Neural cell (in vitro differentiated cells): ENCODE measurements around the gene NSUN3. TPM values are rescaled to one million over a fixed set of nuclear protein-coding genes. Genes with fewer than 3 reads are reported as not detected.

Experiments used
- H2AFZ ChIP-seq: fragments of 200-600, 300-800 bp; sonication (generic), shearing (Covaris generic); 2 replicates; pipeline ENCODE4 v1.6.0; 2014; ENCODE audit warnings: low read depth, mild to moderate bottlenecking, antibody characterized with exemption, low read length, moderate library complexity
- H3F3A ChIP-seq: fragments of 200-600 bp; shearing (Covaris generic); 2 replicates; pipeline ENCODE4 v1.6.1; 2016; ENCODE audit warnings: mild to moderate bottlenecking, moderate library complexity, mixed read lengths, antibody characterized with exemption, low read length; ENCODE audit not compliant: insufficient read depth, poor library complexity, severe bottlenecking
- H3K27ac ChIP-seq: fragments of 200-600, 300-800 bp; sonication (generic), shearing (Covaris generic); 2 replicates; pipeline ENCODE4 v1.5.1; 2014; ENCODE audit warnings: mild to moderate bottlenecking, low read length, moderate library complexity
- H3K27me3 ChIP-seq: fragments of 300-800, 200-600 bp; sonication (generic), shearing (Covaris generic); 2 replicates; pipeline ENCODE4 v1.6.0; 2014; ENCODE audit warnings: mild to moderate bottlenecking, low read depth, low read length, moderate library complexity; ENCODE audit not compliant: insufficient read depth
- H3K36me3 ChIP-seq: fragments of 300-800, 200-600 bp; sonication (generic), shearing (Covaris generic); 2 replicates; pipeline ENCODE4 v1.5.1; 2014; ENCODE audit warnings: mild to moderate bottlenecking, antibody characterized with exemption, low read length, moderate library complexity; ENCODE audit not compliant: insufficient read depth
- H3K4me2 ChIP-seq: fragments of 300-800, 200-600 bp; sonication (generic), shearing (Covaris generic); 2 replicates; pipeline ENCODE4 v1.6.0; 2014; ENCODE audit warnings: mild to moderate bottlenecking, low read length
- H3K4me3 ChIP-seq: fragments of 300-800, 200-600 bp; sonication (generic), shearing (Covaris generic); 2 replicates; pipeline ENCODE4 v1.5.1; 2014; ENCODE audit warnings: mild to moderate bottlenecking, low read length, moderate library complexity
- H3K79me2 ChIP-seq: fragments of 200-600 bp; shearing (Covaris generic); replicated peaks from 2 replicates; pipeline ENCODE4 v1.6.0; 2014; ENCODE audit warnings: mild to moderate bottlenecking, low read length, moderate library complexity; ENCODE audit not compliant: insufficient read depth
- H3K9ac ChIP-seq: fragments of 300-800, 200-600 bp; sonication (generic), shearing (Covaris generic); 2 replicates; pipeline ENCODE4 v1.6.1; 2016; ENCODE audit warnings: mild to moderate bottlenecking, low read length, mixed read lengths
- H3K9me2 ChIP-seq: fragments of 200-600 bp; shearing (Covaris generic); 2 replicates; pipeline ENCODE4 v1.6.1; 2016; ENCODE audit warnings: mild to moderate bottlenecking, low read length, mixed read lengths; ENCODE audit not compliant: insufficient read depth
- H3K9me3 ChIP-seq: fragments of 200-600, 300-800 bp; sonication (generic), shearing (Covaris generic); 2 replicates; pipeline ENCODE4 v1.6.1; 2016; ENCODE audit warnings: mild to moderate bottlenecking, mixed run types, low read length, moderate library complexity, mixed read lengths
- H4K20me1 ChIP-seq: fragments of 200-600 bp; shearing (Covaris generic); 2 replicates; pipeline ENCODE4 v1.6.1; 2016; ENCODE audit warnings: mild to moderate bottlenecking, mixed run types; ENCODE audit not compliant: insufficient read depth
- EP300 ChIP-seq: fragments of 450-650 bp; conservative IDR thresholded peaks from 2 replicates; pipeline ENCODE4 v1.6.1; 2014; ENCODE audit warnings: antibody characterized with exemption, mild to moderate bottlenecking, moderate library complexity; ENCODE audit not compliant: poor library complexity, severe bottlenecking
- EZH2 ChIP-seq: fragments of 200-600, 300-800 bp; shearing (Covaris generic), sonication (generic); IDR thresholded peaks from 2 replicates; pipeline ENCODE4 v1.6.1; 2014; ENCODE audit warnings: antibody characterized with exemption, low read length, borderline replicate concordance, mild to moderate bottlenecking; ENCODE audit not compliant: insufficient read depth, poor library complexity, severe bottlenecking
- MXI1 ChIP-seq: fragments of 450-650 bp; conservative IDR thresholded peaks from 2 replicates; pipeline ENCODE4 v1.6.1; 2014; ENCODE audit warnings: antibody characterized with exemption, mild to moderate bottlenecking; ENCODE audit not compliant: poor library complexity, severe bottlenecking
- POLR2AphosphoS5 ChIP-seq: IDR thresholded peaks from 2 replicates; pipeline ENCODE4 v1.6.1; 2012
- RAD21 ChIP-seq: fragments of 450-650 bp; conservative IDR thresholded peaks from 2 replicates; pipeline ENCODE4 v1.6.1; 2014; ENCODE audit warnings: antibody characterized with exemption, mild to moderate bottlenecking, moderate library complexity
- REST ChIP-seq: IDR thresholded peaks from 2 replicates; pipeline ENCODE4 v1.6.1; 2012; ENCODE audit warnings: borderline replicate concordance
- SMC3 ChIP-seq: fragments of 450-650 bp; conservative IDR thresholded peaks from 2 replicates; pipeline ENCODE4 v1.6.1; 2014; ENCODE audit warnings: antibody characterized with exemption, mild to moderate bottlenecking, moderate library complexity; ENCODE audit not compliant: poor library complexity
- TAF1 ChIP-seq: IDR thresholded peaks from 2 replicates; pipeline ENCODE4 v1.6.1; 2012; ENCODE audit warnings: low read depth
- polyA plus RNA-seq: library from polyadenylated mRNA; depleted of rRNA; stranded (reverse); fragments of >200 nt; gene quantifications from 2 replicates; pipeline ENCODE4 v1.2.3, GENCODE V29; 2014
- TF ChIP-seq, protein P1 (sequence below): fragments of 450-650 bp; IDR thresholded peaks from 2 replicates; pipeline ENCODE4 v1.5.1; 2014; ENCODE audit warnings: antibody characterized with exemption, mild to moderate bottlenecking, moderate library complexity; ENCODE audit not compliant: poor library complexity, severe bottlenecking

NSUN3 gene
- polyA plus RNA-seq, 1 donor from 2014 or later: 10.8 TPM

DNA sequence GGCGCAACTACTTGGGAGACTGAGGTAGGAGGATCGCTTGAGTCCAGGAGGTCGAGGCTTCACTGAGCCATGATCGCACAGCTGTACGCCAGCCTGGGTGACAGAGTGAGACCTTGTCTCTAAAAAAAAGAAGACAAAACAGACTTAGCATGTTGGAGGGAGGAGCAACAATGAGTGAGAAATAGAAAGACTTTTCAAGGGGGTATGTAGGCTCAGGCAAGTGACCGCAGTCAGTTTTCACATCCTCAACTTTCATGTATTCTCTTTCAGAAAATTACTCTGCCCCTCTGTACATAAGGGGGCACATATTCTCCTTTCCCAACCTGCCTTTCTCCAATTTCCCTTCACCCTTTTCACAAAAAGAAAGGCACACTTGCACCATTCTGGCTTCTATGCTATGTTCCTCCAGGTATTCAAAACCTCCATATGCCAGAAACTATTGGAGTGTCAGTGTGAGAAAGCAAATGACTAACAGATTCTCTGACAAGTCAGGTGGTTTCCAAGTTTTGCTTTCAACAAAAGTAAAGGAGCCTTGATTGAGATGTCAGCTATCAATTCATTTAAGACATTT is 7.6 kb downstream of the NSUN3 start:
- H4K20me1 ChIP-seq: no peaks in the 10 kb centered on the region
- no peaks in the 10 kb centered on the region for H3F3A ChIP-seq
- no peak overlapping the region for H3K4me3 ChIP-seq
- no peak overlapping the region for H3K4me2 ChIP-seq
- no peak overlapping the region for H3K9ac ChIP-seq
- no peaks in the 10 kb centered on the region for H3K9me2 ChIP-seq
- H3K79me2 ChIP-seq: peaks cover 14% of the 10 kb centered on the region
- TF ChIP-seq MXI1 (no peak), POLR2AphosphoS5 (no peak), SMC3 (no peak), TAF1 (no peak), REST (no peak)
- TF ChIP-seq, protein P1, sequence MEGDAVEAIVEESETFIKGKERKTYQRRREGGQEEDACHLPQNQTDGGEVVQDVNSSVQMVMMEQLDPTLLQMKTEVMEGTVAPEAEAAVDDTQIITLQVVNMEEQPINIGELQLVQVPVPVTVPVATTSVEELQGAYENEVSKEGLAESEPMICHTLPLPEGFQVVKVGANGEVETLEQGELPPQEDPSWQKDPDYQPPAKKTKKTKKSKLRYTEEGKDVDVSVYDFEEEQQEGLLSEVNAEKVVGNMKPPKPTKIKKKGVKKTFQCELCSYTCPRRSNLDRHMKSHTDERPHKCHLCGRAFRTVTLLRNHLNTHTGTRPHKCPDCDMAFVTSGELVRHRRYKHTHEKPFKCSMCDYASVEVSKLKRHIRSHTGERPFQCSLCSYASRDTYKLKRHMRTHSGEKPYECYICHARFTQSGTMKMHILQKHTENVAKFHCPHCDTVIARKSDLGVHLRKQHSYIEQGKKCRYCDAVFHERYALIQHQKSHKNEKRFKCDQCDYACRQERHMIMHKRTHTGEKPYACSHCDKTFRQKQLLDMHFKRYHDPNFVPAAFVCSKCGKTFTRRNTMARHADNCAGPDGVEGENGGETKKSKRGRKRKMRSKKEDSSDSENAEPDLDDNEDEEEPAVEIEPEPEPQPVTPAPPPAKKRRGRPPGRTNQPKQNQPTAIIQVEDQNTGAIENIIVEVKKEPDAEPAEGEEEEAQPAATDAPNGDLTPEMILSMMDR: no peak
- H3K27ac ChIP-seq: no peak overlapping the region
- H3K36me3 ChIP-seq: peaks cover 6% of the 10 kb centered on the region
- no peaks in the 10 kb centered on the region for H3K9me3 ChIP-seq
- H2AFZ ChIP-seq: no peak overlapping the region
- no peaks in the 10 kb centered on the region for H3K27me3 ChIP-seq

DNA sequence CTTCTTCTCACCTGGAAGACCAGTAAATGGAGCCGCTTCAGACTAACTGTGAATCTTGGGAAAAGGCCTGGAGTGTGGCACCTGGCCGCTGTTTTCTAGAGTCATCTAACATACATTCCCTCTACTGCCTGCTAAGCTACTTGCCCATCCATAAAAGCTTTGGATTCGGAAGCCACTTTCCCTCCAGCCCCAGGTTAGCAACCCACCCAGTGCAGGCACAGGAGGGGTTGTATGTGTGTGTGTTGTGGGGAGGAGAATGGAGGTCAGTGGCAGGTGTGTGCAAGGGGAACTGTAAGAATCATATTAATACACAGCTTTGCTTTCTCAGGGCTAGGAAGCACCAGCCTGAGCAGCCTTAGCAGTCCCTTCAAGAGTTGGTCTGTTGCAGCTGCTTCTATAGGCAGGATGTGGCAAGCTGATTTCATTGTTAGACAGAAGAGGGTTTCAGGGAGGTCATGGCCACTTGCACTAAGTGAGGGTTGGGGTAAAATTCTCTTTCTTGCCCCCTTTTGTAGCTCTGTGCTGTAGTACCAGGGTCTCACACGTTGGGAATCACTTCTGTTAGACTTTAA is 8.9 kb downstream of the NSUN3 start:
- Histone ChIP-seq H3K4me3 (no peak overlapping the region), H3K4me2 (no peak overlapping the region), H4K20me1 (no peaks in the 10 kb centered on the region), H3K9ac (no peak overlapping the region), H3F3A (no peaks in the 10 kb centered on the region), H2AFZ (no peak overlapping the region), H3K79me2 (peaks cover 6% of the 10 kb centered on the region), H3K27me3 (no peaks in the 10 kb centered on the region), H3K9me3 (no peaks in the 10 kb centered on the region), H3K9me2 (no peaks in the 10 kb centered on the region), H3K36me3 (peaks cover 5% of the 10 kb centered on the region), H3K27ac (no peak overlapping the region)
- no peak for TF ChIP-seq EP300
- no peak for TF ChIP-seq MXI1
- TF ChIP-seq RAD21: no peak
- TF ChIP-seq EZH2: no peak
- no peak for TF ChIP-seq TAF1
- TF ChIP-seq SMC3: no peak
- TF ChIP-seq, protein P1: no peak
- TF ChIP-seq REST: no peak
- no peak for TF ChIP-seq POLR2AphosphoS5
